Occipital lobe (tissue), 2 donors: ENCODE measurements around the gene USO1. TPM values are rescaled to one million over a fixed set of nuclear protein-coding genes. Genes with fewer than 3 reads are reported as not detected.
"Not testable (repeated sequence)": the region's sequence is repeated elsewhere in the genome, so short reads cannot be mapped to it uniquely, and the experiment has no call there.

ENCODE experiments used
- DNase-seq: peaks from one replicate; lab custom pipeline; 2025; lab: John Stamatoyannopoulos, UW
- total RNA-seq: library from RNA; depleted of rRNA; stranded (reverse); fragments of >200 nt; gene quantifications from one replicate; pipeline ENCODE4 v1.2.3, GENCODE V29; 2014

USO1 gene
- total RNA-seq, 1 donor from 2014 or later, result 56.6 TPM

- DNase-seq, result no peak
These were observed 14.1 kb upstream of the USO1 start for GRCh38 chr4:75710246-75710645.

- no peak for DNase-seq
These were observed 10.4 kb upstream of the USO1 start for GRCh38 chr4:75714011-75714410.

- no peak for DNase-seq
These were observed 9.7 kb upstream of the USO1 start for GRCh38 chr4:75714704-75715103.

GRCh38 chr4:75715105-75715799 lies 9.1 kb upstream of the USO1 start:
- no peak for DNase-seq

GRCh38 chr4:75716054-75716453 lies 8.3 kb upstream of the USO1 start:
- DNase-seq, result not testable (repeated sequence)

- no peak for DNase-seq
These were observed 7.0 kb upstream of the USO1 start for GRCh38 chr4:75717408-75717807.

GRCh38 chr4:75718529-75718928 lies 5.8 kb upstream of the USO1 start:
- no peak for DNase-seq

- no peak for DNase-seq
These were observed 2.0 kb upstream of the USO1 start for GRCh38 chr4:75722417-75722816.

- DNase-seq, result no peak
These were observed 963 bp upstream of the USO1 start for GRCh38 chr4:75723163-75724065.

GRCh38 chr4:75724867-75725724 lies 719 bp downstream of the USO1 start:
- DNase-seq, result peak; percentile 31

- not testable (repeated sequence) for DNase-seq
These were observed 1.7 kb downstream of the USO1 start for GRCh38 chr4:75725942-75726538.

GRCh38 chr4:75726577-75726976 lies 2.2 kb downstream of the USO1 start:
- DNase-seq, result no peak

- DNase-seq, result no peak
These were observed 2.7 kb downstream of the USO1 start for GRCh38 chr4:75727073-75727472.

- no peak for DNase-seq
These were observed 5.5 kb downstream of the USO1 start for GRCh38 chr4:75729836-75730235.

GRCh38 chr4:75733369-75733768 lies 9.0 kb downstream of the USO1 start:
- no peak for DNase-seq

- DNase-seq, result no peak
These were observed 11.1 kb downstream of the USO1 start for GRCh38 chr4:75735525-75735924.

- DNase-seq, result no peak
These were observed 12.5 kb downstream of the USO1 start for GRCh38 chr4:75736862-75737261.

GRCh38 chr4:75737398-75737797 lies 13.0 kb downstream of the USO1 start:
- no peak for DNase-seq

- DNase-seq, result no peak
These were observed 16.6 kb downstream of the USO1 start for GRCh38 chr4:75741027-75741426.

- no peak for DNase-seq
These were observed 18.1 kb downstream of the USO1 start for GRCh38 chr4:75742451-75742850.

GRCh38 chr4:75745161-75745560 lies 20.8 kb downstream of the USO1 start:
- no peak for DNase-seq
